ENCODE results near the gene ACTN2. TPM values are rescaled to one million over a fixed set of nuclear protein-coding genes. Genes with fewer than 3 reads are reported as not detected.

The ACTN2 gene
- total and polyA plus RNA-seq, 2 donors (not counting 1 experiment from before 2014, with no cell fraction given) = 0.17 to 0.22 TPM

- no peaks in the 10 kb centered on the region for H3K4me1 ChIP-seq (ENCODE audit: control insufficient read depth, extremely low read depth, insufficient read depth, low read length)
- DNase-seq (ENCODE audit: low read depth in 2 of 2) = peak; percentile 2 to 51
- no peaks in the 10 kb centered on the region for H3K9me3 ChIP-seq (ENCODE audit: control insufficient read depth, insufficient read depth, low read depth, low read length)
- no peak overlapping the region for H3K9ac ChIP-seq (ENCODE audit: insufficient read depth, low read length)
- H3K4me3 ChIP-seq (replicated peaks in 1 of 4; ENCODE audit: control extremely low read depth in 1 of 4, insufficient read depth in 1 of 4, low read depth in 3 of 4, low read length in 4 of 4) = no peak overlapping the region
- H2AFZ ChIP-seq (ENCODE audit: low read length) = no peak overlapping the region
- no peak overlapping the region for H3K4me2 ChIP-seq (ENCODE audit: extremely low read depth, insufficient read depth, low read length)
- no peaks in the 10 kb centered on the region for H3K79me2 ChIP-seq (ENCODE audit: control insufficient read depth, insufficient read depth, low read length)
- H3K27ac ChIP-seq (ENCODE audit: insufficient read depth, low read length) = no peak overlapping the region
- TF ChIP-seq EZH2 (IDR thresholded peaks at IDR 0.05; ENCODE audit: low read length, missing control alignments) = no peak
- no peaks in the 10 kb centered on the region for H4K20me1 ChIP-seq (ENCODE audit: control insufficient read depth, extremely low read depth, insufficient read depth, low read length)
- no peaks in the 10 kb centered on the region for H3K27me3 ChIP-seq (ENCODE audit: control insufficient read depth, insufficient read depth, low read length)
- H3K36me3 ChIP-seq (ENCODE audit: control insufficient read depth, insufficient read depth, low read length) = no peaks in the 10 kb centered on the region
Observed at GRCh38 chr1:236716160-236716559, 29.9 kb downstream of the ACTN2 start.

GRCh38 chr1:236717811-236718210, 31.5 kb downstream of the ACTN2 start:
- Histone ChIP-seq H3K27me3 (ENCODE audit: control insufficient read depth, insufficient read depth, low read length) (no peaks in the 10 kb centered on the region), H3K27ac (ENCODE audit: insufficient read depth, low read length) (no peak overlapping the region), H3K4me2 (ENCODE audit: extremely low read depth, insufficient read depth, low read length) (no peak overlapping the region), H3K36me3 (ENCODE audit: control insufficient read depth, insufficient read depth, low read length) (no peaks in the 10 kb centered on the region), H4K20me1 (ENCODE audit: control insufficient read depth, extremely low read depth, insufficient read depth, low read length) (no peaks in the 10 kb centered on the region), H3K79me2 (ENCODE audit: control insufficient read depth, insufficient read depth, low read length) (no peaks in the 10 kb centered on the region), H3K4me1 (ENCODE audit: control insufficient read depth, extremely low read depth, insufficient read depth, low read length) (no peaks in the 10 kb centered on the region), H3K4me3 (replicated peaks in 1 of 4; ENCODE audit: control extremely low read depth in 1 of 4, insufficient read depth in 1 of 4, low read depth in 3 of 4, low read length in 4 of 4) (no peak overlapping the region), H3K9me3 (ENCODE audit: control insufficient read depth, insufficient read depth, low read depth, low read length) (no peaks in the 10 kb centered on the region), H3K9ac (ENCODE audit: insufficient read depth, low read length) (no peak overlapping the region), H2AFZ (ENCODE audit: low read length) (no peak overlapping the region)
- DNase-seq (ENCODE audit: low read depth in 2 of 2) = no peak
- no peak for TF ChIP-seq EZH2 (IDR thresholded peaks at IDR 0.05; ENCODE audit: low read length, missing control alignments)
- TF ChIP-seq, protein P1, sequence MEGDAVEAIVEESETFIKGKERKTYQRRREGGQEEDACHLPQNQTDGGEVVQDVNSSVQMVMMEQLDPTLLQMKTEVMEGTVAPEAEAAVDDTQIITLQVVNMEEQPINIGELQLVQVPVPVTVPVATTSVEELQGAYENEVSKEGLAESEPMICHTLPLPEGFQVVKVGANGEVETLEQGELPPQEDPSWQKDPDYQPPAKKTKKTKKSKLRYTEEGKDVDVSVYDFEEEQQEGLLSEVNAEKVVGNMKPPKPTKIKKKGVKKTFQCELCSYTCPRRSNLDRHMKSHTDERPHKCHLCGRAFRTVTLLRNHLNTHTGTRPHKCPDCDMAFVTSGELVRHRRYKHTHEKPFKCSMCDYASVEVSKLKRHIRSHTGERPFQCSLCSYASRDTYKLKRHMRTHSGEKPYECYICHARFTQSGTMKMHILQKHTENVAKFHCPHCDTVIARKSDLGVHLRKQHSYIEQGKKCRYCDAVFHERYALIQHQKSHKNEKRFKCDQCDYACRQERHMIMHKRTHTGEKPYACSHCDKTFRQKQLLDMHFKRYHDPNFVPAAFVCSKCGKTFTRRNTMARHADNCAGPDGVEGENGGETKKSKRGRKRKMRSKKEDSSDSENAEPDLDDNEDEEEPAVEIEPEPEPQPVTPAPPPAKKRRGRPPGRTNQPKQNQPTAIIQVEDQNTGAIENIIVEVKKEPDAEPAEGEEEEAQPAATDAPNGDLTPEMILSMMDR (conservative IDR thresholded peaks at IDR 0.05 in 1 of 2, IDR thresholded peaks at IDR 0.05 in 1 of 2; ENCODE audit: low read depth in 1 of 2, low read length in 2 of 2) = no peak

GRCh38 chr1:236718328-236718727, 32.0 kb downstream of the ACTN2 start:
- H3K4me1 ChIP-seq (ENCODE audit: control insufficient read depth, extremely low read depth, insufficient read depth, low read length) = no peaks in the 10 kb centered on the region
- DNase-seq (ENCODE audit: low read depth in 2 of 2) = no peak
- no peaks in the 10 kb centered on the region for H3K27me3 ChIP-seq (ENCODE audit: control insufficient read depth, insufficient read depth, low read length)
- H3K27ac ChIP-seq (ENCODE audit: insufficient read depth, low read length) = no peak overlapping the region
- H3K79me2 ChIP-seq (ENCODE audit: control insufficient read depth, insufficient read depth, low read length) = no peaks in the 10 kb centered on the region
- no peaks in the 10 kb centered on the region for H4K20me1 ChIP-seq (ENCODE audit: control insufficient read depth, extremely low read depth, insufficient read depth, low read length)
- no peak overlapping the region for H2AFZ ChIP-seq (ENCODE audit: low read length)
- no peak overlapping the region for H3K9ac ChIP-seq (ENCODE audit: insufficient read depth, low read length)
- H3K4me3 ChIP-seq (replicated peaks in 1 of 4; ENCODE audit: control extremely low read depth in 1 of 4, insufficient read depth in 1 of 4, low read depth in 3 of 4, low read length in 4 of 4) = no peak overlapping the region
- H3K36me3 ChIP-seq (ENCODE audit: control insufficient read depth, insufficient read depth, low read length) = no peaks in the 10 kb centered on the region
- no peaks in the 10 kb centered on the region for H3K9me3 ChIP-seq (ENCODE audit: control insufficient read depth, insufficient read depth, low read depth, low read length)
- no peak overlapping the region for H3K4me2 ChIP-seq (ENCODE audit: extremely low read depth, insufficient read depth, low read length)
- TF ChIP-seq EZH2 (IDR thresholded peaks at IDR 0.05; ENCODE audit: low read length, missing control alignments) = no peak
- TF ChIP-seq, protein P1 (conservative IDR thresholded peaks at IDR 0.05 in 1 of 2, IDR thresholded peaks at IDR 0.05 in 1 of 2; ENCODE audit: low read depth in 1 of 2, low read length in 2 of 2) = no peak
